Suprapubic skin (tissue), 4 donors: ENCODE data around the gene NPAS2. TPM values are rescaled to one million over a fixed set of nuclear protein-coding genes. Genes with fewer than 3 reads are reported as not detected.

Source experiments
- DNase-seq, 2 donors: peaks; one replicate each; pipeline ENCODE4 v3.0.0-alpha.2; 2019; ENCODE audit warnings: low spot score in 2 of 2
- H3K27ac ChIP-seq: fragments of 200-600 bp; sonication (generic); one replicate; pipeline ENCODE4 v1.5.1; 2019
- H3K27me3 ChIP-seq: fragments of 200-600 bp; sonication (generic); one replicate; pipeline ENCODE4 v1.5.1; 2019
- H3K36me3 ChIP-seq: fragments of 200-600 bp; sonication (generic); one replicate; pipeline ENCODE4 v1.5.1; 2019
- H3K4me1 ChIP-seq: fragments of 200-600 bp; sonication (generic); one replicate; pipeline ENCODE4 v1.5.1; 2019
- H3K4me3 ChIP-seq: fragments of 200-600 bp; sonication (generic); one replicate; pipeline ENCODE4 v1.5.1; 2019; ENCODE audit warnings: mild to moderate bottlenecking
- H3K9me3 ChIP-seq: fragments of 200-600 bp; sonication (generic); one replicate; pipeline ENCODE4 v1.5.1; 2019
- EP300 ChIP-seq: sonication (generic); formaldehyde crosslinking; IDR thresholded peaks from one replicate; pipeline ENCODE4 v1.6.1; 2017; ENCODE audit warnings: antibody characterized with exemption
- POLR2A ChIP-seq, 2 donors: fragments of 450-650 bp; IDR thresholded peaks; one replicate each; pipeline ENCODE4 v1.6.1; 2017; ENCODE audit warnings: antibody characterized with exemption in 2 of 2, mild to moderate bottlenecking in 2 of 2, moderate library complexity in 2 of 2
- POLR2AphosphoS5 ChIP-seq, 3 donors: sonication (generic); formaldehyde crosslinking; IDR thresholded peaks; one replicate each; pipeline ENCODE4 v1.6.1; 2017; ENCODE audit warnings: antibody characterized with exemption in 3 of 3
- WGBS: methylation state at CpG from one replicate; pipeline ENCODE4 v1.1.5; 2018; 5-methylcytosine and 5-hydroxymethylcytosine counted together
- total RNA-seq, 4 donors: library from RNA; depleted of rRNA; stranded (reverse); fragments of >200 nt; gene quantifications; one replicate each; pipeline ENCODE4 v1.1.0, GENCODE V29; 2016
- TF ChIP-seq, protein P1 (sequence below), 2 donors: fragments of 200-600 bp in 1 of 2; fragments of 450-650 bp in 1 of 2; sonication (generic) in 1 of 2; IDR thresholded peaks; one replicate each; pipeline ENCODE4 v1.5.1; 2016 to 2019; ENCODE audit warnings: antibody characterized with exemption in 2 of 2, mild to moderate bottlenecking in 1 of 2, moderate library complexity in 1 of 2

NPAS2 gene
- total RNA-seq, 4 donors from 2014 or later = 46.5 to 90.1 (median 62.9) TPM

- Histone ChIP-seq H3K27me3 (no peaks in the 10 kb centered on the region), H3K27ac (no peak overlapping the region), H3K36me3 (no peaks in the 10 kb centered on the region), H3K4me1 (peaks cover 12% of the 10 kb centered on the region), H3K9me3 (no peaks in the 10 kb centered on the region), H3K4me3 (no peak overlapping the region)
- TF ChIP-seq POLR2A (IDR thresholded peaks at IDR 0.05) (no peak), EP300 (no peak), POLR2AphosphoS5 (IDR thresholded peaks at IDR 0.05) (no peak)
- TF ChIP-seq, protein P1, sequence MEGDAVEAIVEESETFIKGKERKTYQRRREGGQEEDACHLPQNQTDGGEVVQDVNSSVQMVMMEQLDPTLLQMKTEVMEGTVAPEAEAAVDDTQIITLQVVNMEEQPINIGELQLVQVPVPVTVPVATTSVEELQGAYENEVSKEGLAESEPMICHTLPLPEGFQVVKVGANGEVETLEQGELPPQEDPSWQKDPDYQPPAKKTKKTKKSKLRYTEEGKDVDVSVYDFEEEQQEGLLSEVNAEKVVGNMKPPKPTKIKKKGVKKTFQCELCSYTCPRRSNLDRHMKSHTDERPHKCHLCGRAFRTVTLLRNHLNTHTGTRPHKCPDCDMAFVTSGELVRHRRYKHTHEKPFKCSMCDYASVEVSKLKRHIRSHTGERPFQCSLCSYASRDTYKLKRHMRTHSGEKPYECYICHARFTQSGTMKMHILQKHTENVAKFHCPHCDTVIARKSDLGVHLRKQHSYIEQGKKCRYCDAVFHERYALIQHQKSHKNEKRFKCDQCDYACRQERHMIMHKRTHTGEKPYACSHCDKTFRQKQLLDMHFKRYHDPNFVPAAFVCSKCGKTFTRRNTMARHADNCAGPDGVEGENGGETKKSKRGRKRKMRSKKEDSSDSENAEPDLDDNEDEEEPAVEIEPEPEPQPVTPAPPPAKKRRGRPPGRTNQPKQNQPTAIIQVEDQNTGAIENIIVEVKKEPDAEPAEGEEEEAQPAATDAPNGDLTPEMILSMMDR (IDR thresholded peaks at IDR 0.05) = no peak
- WGBS = 80% methylated on average over 2 of the region's 2 CpGs
- no peak for DNase-seq
Observed at GRCh38 chr2:100826494-100826893, 6.6 kb downstream of the NPAS2 start.

- Histone ChIP-seq H3K27ac (no peak overlapping the region), H3K4me1 (peaks cover 15% of the 10 kb centered on the region), H3K4me3 (no peak overlapping the region), H3K27me3 (no peaks in the 10 kb centered on the region), H3K9me3 (no peaks in the 10 kb centered on the region), H3K36me3 (no peaks in the 10 kb centered on the region)
- no peak for DNase-seq
- WGBS = 77% methylated on average over 9 of the region's 9 CpGs
- TF ChIP-seq, protein P1 (IDR thresholded peaks at IDR 0.05) = no peak
- TF ChIP-seq EP300 (no peak), POLR2A (IDR thresholded peaks at IDR 0.05) (no peak), POLR2AphosphoS5 (IDR thresholded peaks at IDR 0.05) (no peak)
Observed at GRCh38 chr2:100831158-100831750, 11.3 kb downstream of the NPAS2 start.

DNA sequence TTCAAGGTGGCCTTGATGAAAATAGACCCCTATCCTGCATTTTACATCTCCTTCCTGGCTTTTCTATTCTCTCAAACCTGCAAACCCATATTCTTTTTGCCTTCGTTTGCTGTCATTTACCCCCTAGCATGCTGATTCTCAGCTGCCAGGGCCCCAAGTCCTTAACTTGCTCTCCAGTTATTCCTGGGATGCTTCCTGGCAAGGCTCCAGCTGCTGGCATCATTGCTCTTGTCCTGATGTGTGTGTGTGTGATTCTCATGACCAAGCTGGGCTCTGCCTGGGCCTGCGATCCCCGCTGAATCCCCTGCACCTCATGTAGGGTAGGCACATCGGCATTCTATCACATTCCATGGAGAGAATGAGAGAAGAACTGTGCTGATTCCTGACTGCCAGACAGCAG lies 11.9 kb downstream of the NPAS2 start:
- WGBS = 97% methylated on average over 4 of the region's 4 CpGs
- H3K4me1 ChIP-seq = peaks cover 15% of the 10 kb centered on the region
- H3K9me3 ChIP-seq = no peaks in the 10 kb centered on the region
- H3K4me3 ChIP-seq = no peak overlapping the region
- no peaks in the 10 kb centered on the region for H3K36me3 ChIP-seq
- TF ChIP-seq POLR2A (IDR thresholded peaks at IDR 0.05) (no peak), POLR2AphosphoS5 (IDR thresholded peaks at IDR 0.05) (no peak), EP300 (no peak)
- TF ChIP-seq, protein P1 (IDR thresholded peaks at IDR 0.05) = no peak
- H3K27me3 ChIP-seq = no peaks in the 10 kb centered on the region
- no peak overlapping the region for H3K27ac ChIP-seq
- peak in 1 of 2 donors; percentile 70 for DNase-seq

- H3K9me3 ChIP-seq = no peaks in the 10 kb centered on the region
- DNase-seq = no peak
- no peak overlapping the region for H3K27ac ChIP-seq
Observed at GRCh38 chr2:100832885-100833284, 12.9 kb downstream of the NPAS2 start.

DNA sequence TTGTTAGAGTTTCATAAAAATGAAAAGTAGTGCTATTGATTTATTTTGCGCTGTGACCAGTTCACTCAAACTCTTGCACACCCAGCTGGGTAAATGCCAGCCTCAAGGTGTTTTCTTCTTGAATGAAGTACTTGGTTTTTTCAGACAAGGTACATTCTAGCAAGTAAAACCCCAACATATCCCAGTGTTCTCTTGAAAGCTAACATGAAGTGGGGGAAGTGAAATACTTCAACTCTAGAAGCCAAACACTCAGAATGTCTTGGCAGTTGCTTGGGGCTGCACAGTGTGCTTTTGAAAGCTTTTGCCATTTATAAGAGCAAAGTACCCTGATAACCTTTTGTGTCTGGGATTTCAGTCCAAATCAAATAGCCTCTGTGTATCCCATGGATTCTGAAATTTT lies 13.4 kb downstream of the NPAS2 start:
- DNase-seq = no peak
- WGBS = 90% methylated on average over 1 of the region's 1 CpG
- no peak overlapping the region for H3K4me3 ChIP-seq
- no peaks in the 10 kb centered on the region for H3K27me3 ChIP-seq
- H3K9me3 ChIP-seq = no peaks in the 10 kb centered on the region
- peaks cover 15% of the 10 kb centered on the region for H3K4me1 ChIP-seq
- TF ChIP-seq POLR2AphosphoS5 (IDR thresholded peaks at IDR 0.05) = no peak
- TF ChIP-seq POLR2A (IDR thresholded peaks at IDR 0.05) = no peak
- TF ChIP-seq EP300 = no peak
- TF ChIP-seq, protein P1 (IDR thresholded peaks at IDR 0.05) = no peak
- no peaks in the 10 kb centered on the region for H3K36me3 ChIP-seq
- no peak overlapping the region for H3K27ac ChIP-seq

More at GRCh38 chr2:100832885-100833284, 12.9 kb downstream of the NPAS2 start:
- no peaks in the 10 kb centered on the region for H3K27me3 ChIP-seq
- peaks cover 15% of the 10 kb centered on the region for H3K4me1 ChIP-seq
- TF ChIP-seq POLR2AphosphoS5 (IDR thresholded peaks at IDR 0.05) (no peak), POLR2A (IDR thresholded peaks at IDR 0.05) (no peak), EP300 (no peak)
- TF ChIP-seq, protein P1 (IDR thresholded peaks at IDR 0.05) = no peak
- H3K4me3 ChIP-seq = no peak overlapping the region
- WGBS = 51% methylated on average over 9 of the region's 9 CpGs
- H3K36me3 ChIP-seq = no peaks in the 10 kb centered on the region
